HG02763 (cell line): ENCODE data around the gene RHEB.

ENCODE experiments used
- ATAC-seq: cut with Tn5 transposase; IDR thresholded peaks from one replicate; pipeline ENCODE4 v1.9.1; 2021; ENCODE audit warnings: mild to moderate bottlenecking, moderate library complexity; ENCODE audit not compliant: unreplicated experiment

The RHEB gene

GRCh38 chr7:151504715-151505326, 14.9 kb downstream of the RHEB start:
- ATAC-seq: no peak

- no peak for ATAC-seq
Observed at GRCh38 chr7:151503902-151504714, 15.6 kb downstream of the RHEB start.

GRCh38 chr7:151501676-151502075, 18.0 kb downstream of the RHEB start:
- ATAC-seq: no peak

GRCh38 chr7:151498495-151498894, 21.2 kb downstream of the RHEB start:
- no peak for ATAC-seq

GRCh38 chr7:151497306-151497871, 22.3 kb downstream of the RHEB start:
- ATAC-seq: no peak

GRCh38 chr7:151495360-151495759, 24.3 kb downstream of the RHEB start:
- no peak for ATAC-seq

- ATAC-seq: no peak
Observed at GRCh38 chr7:151494298-151495284, 25.1 kb downstream of the RHEB start.

- ATAC-seq: no peak
Observed at GRCh38 chr7:151493083-151493482, 26.6 kb downstream of the RHEB start.

GRCh38 chr7:151491859-151492258, 27.8 kb downstream of the RHEB start:
- ATAC-seq: no peak

GRCh38 chr7:151490456-151491105, 29.1 kb downstream of the RHEB start:
- no peak for ATAC-seq

GRCh38 chr7:151489498-151489897, 30.2 kb downstream of the RHEB start:
- no peak for ATAC-seq

GRCh38 chr7:151488096-151488495, 31.6 kb downstream of the RHEB start:
- no peak for ATAC-seq

GRCh38 chr7:151487228-151487627, 32.5 kb downstream of the RHEB start:
- ATAC-seq: no peak

- no peak for ATAC-seq
Observed at GRCh38 chr7:151486074-151486473, 33.6 kb downstream of the RHEB start.

- ATAC-seq: no peak
Observed at GRCh38 chr7:151484971-151485707, 34.6 kb downstream of the RHEB start.

GRCh38 chr7:151483711-151483983, 36.0 kb downstream of the RHEB start:
- ATAC-seq: no peak

GRCh38 chr7:151482883-151483710, 36.6 kb downstream of the RHEB start:
- ATAC-seq: no peak

GRCh38 chr7:151481650-151482505, 37.8 kb downstream of the RHEB start:
- ATAC-seq: no peak
